Small intestine (tissue), 7 donors: ENCODE measurements around the gene PPP1R13B. TPM values are rescaled to one million over a fixed set of nuclear protein-coding genes. Genes with fewer than 3 reads are reported as not detected.
"Not testable (repeated sequence)": the region's sequence is repeated elsewhere in the genome, so short reads cannot be mapped to it uniquely, and the experiment has no call there.

Experiments
- DNase-seq, 2 donors: peaks; one replicate each; pipeline versions ENCODE4 v3.0.0 to v3.0.0-alpha.2; 2013
- FAIRE-seq: peaks from 2 replicates; lab custom pipeline; 2012; peaks lifted over from hg19 to GRCh38; lab: Jason Lieb, UNC
- H3K27ac ChIP-seq, 3 donors: one replicate each; pipeline ENCODE4 v1.5.1; 2013; ENCODE audit warnings: low read length in 2 of 3, mild to moderate bottlenecking in 2 of 3, control low read depth in 1 of 3, inconsistent platforms in 1 of 3, low read depth in 1 of 3, moderate library complexity in 1 of 3
- H3K27me3 ChIP-seq, 3 donors: one replicate each; pipeline ENCODE4 v1.6.1; 2013; ENCODE audit warnings: low read length in 3 of 3, inconsistent platforms in 1 of 3; ENCODE audit not compliant: control insufficient read depth in 3 of 3, insufficient read depth in 3 of 3
- H3K36me3 ChIP-seq, 3 donors: one replicate each; pipeline ENCODE4 v1.6.1; 2013; ENCODE audit warnings: low read length in 3 of 3, inconsistent platforms in 1 of 3, low read depth in 1 of 3, mild to moderate bottlenecking in 1 of 3, moderate library complexity in 1 of 3; ENCODE audit not compliant: control insufficient read depth in 3 of 3, insufficient read depth in 2 of 3
- H3K4me1 ChIP-seq, 3 donors: one replicate each; pipeline ENCODE4 v1.6.1; 2013; ENCODE audit warnings: low read length in 2 of 3, inconsistent platforms in 1 of 3, low read depth in 1 of 3, mild to moderate bottlenecking in 1 of 3, moderate library complexity in 1 of 3; ENCODE audit not compliant: control insufficient read depth in 3 of 3, insufficient read depth in 2 of 3
- H3K4me3 ChIP-seq, 3 donors: one replicate each; pipeline ENCODE4 v1.5.1; 2013; ENCODE audit warnings: low read length in 3 of 3, control low read depth in 1 of 3, inconsistent platforms in 1 of 3, low read depth in 1 of 3, mild to moderate bottlenecking in 1 of 3, moderate library complexity in 1 of 3
- H3K9me3 ChIP-seq, 2 donors: one replicate each; pipeline ENCODE4 v1.6.1; 2013; ENCODE audit warnings: low read depth in 1 of 2, low read length in 1 of 2; ENCODE audit not compliant: control insufficient read depth in 2 of 2, insufficient read depth in 1 of 2
- WGBS, 3 donors: extraction: QIAGEN DNeasy Blood & Tissue Kit; methylation state at CpG; one replicate each; pipeline ENCODE4 v1.1.7; 2013; 5-methylcytosine and 5-hydroxymethylcytosine counted together
- polyA plus RNA-seq, 4 donors: library from polyadenylated mRNA; stranded (reverse) in 3 of 4; unstranded in 1 of 4; fragments of 200-250 nt in 3 of 4; fragments of 120-200 nt in 1 of 4; gene quantifications; one replicate each; pipeline versions ENCODE4 v1.2.1 to v1.2.3, GENCODE V29; 2013
- donor health status: healthy with polysubstance abuse.
- donor health status: control.
- donor health status: control.
- donor health status: Bipolar disorder and iron deficiency.
- donor health status: healthy.

Gene PPP1R13B
- polyA plus RNA-seq, 4 donors: 17.8 to 28.1 (median 23.3) TPM

DNA sequence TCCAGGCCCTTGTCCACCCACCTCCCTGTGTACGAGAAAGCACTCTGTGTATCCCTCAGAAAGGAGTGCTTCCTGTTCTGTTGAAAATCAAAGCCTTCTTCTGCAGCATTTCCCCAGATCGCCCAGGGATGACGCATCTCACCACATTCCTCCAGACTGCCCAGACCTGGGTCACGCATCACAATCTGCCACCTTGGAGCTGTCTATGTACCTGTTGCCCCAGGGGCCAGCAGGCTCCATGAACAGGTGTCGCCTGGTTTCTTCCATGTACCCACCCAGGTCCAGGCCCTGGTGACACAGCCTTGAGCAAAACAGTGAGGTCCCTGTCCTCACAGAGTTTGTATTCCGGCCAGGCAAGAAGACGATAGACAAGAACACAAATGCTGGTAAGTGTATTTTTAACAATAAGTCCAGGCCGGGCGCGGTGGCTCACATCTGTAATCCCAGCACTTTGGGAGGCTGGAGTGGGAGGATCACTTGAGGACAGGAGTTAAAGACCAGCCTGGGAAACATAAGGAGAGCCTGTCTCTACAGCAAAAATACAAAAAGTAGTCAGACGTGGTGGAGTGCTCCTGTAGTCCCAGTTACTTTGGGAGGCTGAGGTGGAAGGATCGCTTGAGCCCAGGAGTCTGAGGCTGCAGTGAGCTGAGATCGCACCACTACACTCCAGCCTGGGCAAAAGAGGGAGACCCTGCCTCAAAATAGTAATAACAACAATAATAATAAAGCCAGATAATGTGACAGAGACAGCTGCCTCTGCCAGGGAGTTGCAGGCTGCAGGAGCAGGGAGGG, 6.8 kb upstream of the PPP1R13B start:
- H3K9me3 ChIP-seq: no peaks in the 10 kb centered on the region
- no peak overlapping the region for H3K27ac ChIP-seq
- H3K36me3 ChIP-seq: no peaks in the 10 kb centered on the region
- H3K27me3 ChIP-seq: no peaks in the 10 kb centered on the region
- WGBS, 3 donors: 87 to 91% (median 89%) methylated on average over 13 of the region's 13 CpGs
- FAIRE-seq (no peak), DNase-seq (no peak)
- no peak overlapping the region for H3K4me3 ChIP-seq
- peaks cover 0 to 22% (median 0%) of the 10 kb centered on the region in 3 donors for H3K4me1 ChIP-seq

DNA sequence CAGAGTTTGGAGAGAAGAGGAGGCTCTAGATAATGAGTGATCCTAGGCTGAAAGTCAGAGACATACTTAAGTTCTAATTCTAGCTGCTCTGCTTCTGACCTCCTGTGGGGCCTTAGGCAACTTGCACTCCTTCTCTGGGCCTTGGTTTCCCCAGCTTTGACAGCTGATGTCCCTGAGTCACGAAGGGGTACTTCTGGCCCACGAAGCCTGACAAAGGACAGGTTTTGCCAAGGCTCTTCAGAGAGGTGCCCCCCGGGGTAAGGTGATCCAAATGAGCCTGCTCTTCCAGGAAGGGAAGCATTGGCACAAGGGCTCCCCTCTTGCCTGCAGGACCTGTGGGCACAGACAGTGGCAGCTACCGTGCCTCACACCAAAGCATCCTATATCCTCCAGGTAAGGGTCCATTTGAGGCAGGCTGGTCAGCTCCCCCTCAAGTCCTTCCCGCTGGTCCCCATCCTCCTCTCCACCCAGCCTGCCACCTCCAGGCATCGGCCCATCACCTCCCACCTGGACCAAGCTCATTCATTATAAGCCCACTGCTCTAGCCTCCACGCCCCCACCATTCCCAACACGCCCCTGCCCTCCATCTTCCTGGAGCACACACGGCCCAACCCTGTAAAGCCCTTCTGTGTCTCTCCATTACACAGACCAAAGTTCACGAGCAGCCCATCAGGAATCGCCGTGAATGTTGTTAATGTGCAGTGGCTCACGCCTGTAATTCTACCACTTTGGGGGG, 1.9 kb upstream of the PPP1R13B start:
- DNase-seq: peak; percentile 56
- 40 to 72% (median 52%) methylated on average over 11 to 13 of the region's 13 CpGs for WGBS, 3 donors
- Histone ChIP-seq H3K4me1 (peaks cover 0 to 17% (median 2%) of the 10 kb centered on the region in 3 donors), H3K27me3 (peaks cover 0 to 5% (median 0%) of the 10 kb centered on the region in 3 donors), H3K9me3 (no peaks in the 10 kb centered on the region), H3K4me3 (no peak overlapping the region), H3K36me3 (no peaks in the 10 kb centered on the region), H3K27ac (peak overlapping the region in 1 of 3 donors; percentile 73)
- no peak for FAIRE-seq

GRCh38 chr14:103848175-103849077, 1.1 kb upstream of the PPP1R13B start:
- Histone ChIP-seq H3K27me3 (peaks cover 0 to 5% (median 0%) of the 10 kb centered on the region in 3 donors), H3K27ac (peak overlapping the region; percentile 17 to 76 (median 73)), H3K4me3 (peak overlapping the region; percentile 58 to 84 (median 61)), H3K4me1 (peaks cover 0 to 17% (median 2%) of the 10 kb centered on the region in 3 donors), H3K9me3 (no peaks in the 10 kb centered on the region), H3K36me3 (peaks cover 0 to 6% (median 0%) of the 10 kb centered on the region in 3 donors)
- DNase-seq (peak; percentile 39 to 69), FAIRE-seq (no peak)
- 8 to 22% (median 19%) methylated on average over 44 to 57 of the region's 57 CpGs for WGBS, 3 donors

DNA sequence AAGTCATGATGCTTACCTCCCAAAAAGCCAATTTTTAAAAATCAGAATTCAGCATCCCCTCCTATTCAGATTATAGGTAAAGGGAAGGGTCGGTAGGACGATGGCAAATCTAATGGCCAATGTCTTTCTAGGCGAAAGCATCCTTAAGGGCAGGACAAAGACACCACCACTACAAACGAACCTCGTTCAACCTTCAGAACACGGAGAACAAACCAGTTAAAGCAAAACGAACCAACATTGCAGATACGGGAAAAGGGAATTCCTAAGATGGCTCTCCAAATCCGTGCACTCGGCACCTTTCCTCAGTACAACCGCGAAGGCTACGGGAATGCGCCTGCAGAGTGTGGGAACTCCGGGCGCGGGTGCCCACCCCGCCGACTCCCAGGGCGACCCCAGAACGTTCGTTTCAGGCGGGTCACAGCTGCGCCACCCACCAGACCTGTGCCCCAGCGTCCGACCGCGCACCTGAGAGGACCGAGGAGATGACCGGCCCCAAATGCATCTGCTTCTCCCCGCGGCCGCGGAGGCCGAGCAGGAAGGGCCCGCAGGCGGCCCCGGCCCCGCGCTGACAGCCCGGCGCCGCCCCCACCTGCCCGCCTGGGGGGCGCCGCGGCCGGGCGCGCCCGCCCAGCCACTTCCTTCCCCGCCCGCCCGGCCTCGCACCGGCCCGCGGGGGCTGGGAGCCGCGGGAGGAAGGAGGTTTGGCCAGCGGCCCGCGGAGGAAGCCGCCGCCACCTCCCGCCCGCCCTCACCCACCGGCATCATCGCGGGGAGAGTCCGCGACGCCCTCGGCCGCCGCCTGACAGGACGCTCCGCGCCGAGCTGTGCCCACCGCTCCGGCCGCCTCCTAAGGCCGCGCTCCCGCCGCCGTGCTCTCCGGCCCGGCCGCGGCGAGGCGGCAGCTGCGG, 578 bp downstream of the PPP1R13B start:
- no peaks in the 10 kb centered on the region for H3K9me3 ChIP-seq
- peaks cover 0 to 17% (median 2%) of the 10 kb centered on the region in 3 donors for H3K4me1 ChIP-seq
- WGBS, 3 donors: 1 to 2% (median 1%) methylated on average over 35 to 95 of the region's 95 CpGs
- DNase-seq (peak; percentile 34 to 51), FAIRE-seq (no peak)
- H3K4me3 ChIP-seq: peak overlapping the region; percentile 52 to 84 (median 61)
- H3K27ac ChIP-seq: peak overlapping the region in 2 of 3 donors; percentile 59 to 72
- peaks cover 0 to 5% (median 0%) of the 10 kb centered on the region in 3 donors for H3K27me3 ChIP-seq
- H3K36me3 ChIP-seq: peaks cover 0 to 10% (median 0%) of the 10 kb centered on the region in 3 donors

GRCh38 chr14:103846097-103846496, 1.3 kb downstream of the PPP1R13B start:
- DNase-seq: no peak
- Histone ChIP-seq H3K4me1 (peaks cover 0 to 17% (median 2%) of the 10 kb centered on the region in 3 donors), H3K27me3 (peaks cover 0 to 5% (median 0%) of the 10 kb centered on the region in 3 donors), H3K27ac (no peak overlapping the region), H3K36me3 (peaks cover 0 to 10% (median 0%) of the 10 kb centered on the region in 3 donors), H3K9me3 (no peaks in the 10 kb centered on the region), H3K4me3 (peak overlapping the region in 2 of 3 donors; percentile 52 to 61)
- 15 to 40% (median 31%) methylated on average over 8 of the region's 8 CpGs for WGBS, 3 donors
- no peak for FAIRE-seq

DNA sequence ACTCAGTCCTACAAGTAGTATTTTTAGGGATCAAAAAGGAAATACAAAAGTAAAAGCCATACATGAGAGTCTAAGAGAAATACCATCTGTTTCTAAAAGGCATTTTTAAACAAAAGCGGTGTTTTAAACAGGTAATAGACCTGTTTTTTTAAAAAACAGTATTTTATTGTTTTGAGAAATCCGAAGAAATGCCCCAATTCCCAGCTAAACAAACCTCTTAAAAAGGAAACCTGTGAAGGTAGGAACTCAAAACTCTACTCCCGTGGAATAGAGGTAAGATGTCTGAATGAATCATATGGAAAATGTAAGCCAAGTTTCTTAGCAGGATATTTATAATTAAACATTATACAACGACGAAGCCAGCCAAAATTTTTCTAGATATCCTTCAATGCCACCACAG, 2.0 kb downstream of the PPP1R13B start:
- FAIRE-seq (peak; percentile 10), DNase-seq (no peak)
- Histone ChIP-seq H3K27me3 (peaks cover 0 to 5% (median 0%) of the 10 kb centered on the region in 3 donors), H3K4me1 (peaks cover 0 to 17% (median 2%) of the 10 kb centered on the region in 3 donors), H3K9me3 (no peaks in the 10 kb centered on the region), H3K27ac (no peak overlapping the region), H3K4me3 (no peak overlapping the region), H3K36me3 (peaks cover 0 to 12% (median 0%) of the 10 kb centered on the region in 3 donors)
- 73 to 76% (median 75%) methylated on average over 5 of the region's 5 CpGs for WGBS, 3 donors

DNA sequence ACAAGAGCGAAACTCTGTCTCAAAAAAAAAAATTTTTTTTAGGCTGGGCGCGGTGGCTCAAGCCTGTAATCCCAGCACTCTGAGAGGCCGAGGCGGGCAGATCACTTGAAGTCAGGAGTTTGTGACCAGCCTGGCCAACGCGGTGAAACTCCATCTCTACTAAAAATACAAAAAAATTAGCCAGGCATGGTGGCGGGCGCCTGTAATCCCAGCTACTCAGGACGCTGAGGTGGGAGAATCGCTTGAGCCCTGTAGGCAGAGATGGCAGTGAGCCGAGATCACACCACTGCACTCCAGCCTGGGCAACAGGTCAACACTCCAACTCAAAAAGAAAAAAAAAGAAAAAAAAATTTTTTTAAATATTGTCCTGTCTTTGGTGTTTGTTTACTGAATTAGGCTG, 6.1 kb downstream of the PPP1R13B start:
- H3K27me3 ChIP-seq, H3K9me3 ChIP-seq, H3K4me1 ChIP-seq, H3K27ac ChIP-seq, H3K4me3 ChIP-seq, DNase-seq, FAIRE-seq: not testable (repeated sequence)
- 92 to 95% (median 93%) methylated on average over 12 of the region's 12 CpGs for WGBS, 3 donors
- H3K36me3 ChIP-seq: peaks cover 0 to 13% (median 0%) of the 10 kb centered on the region in 3 donors
